HEK293 (cell line): ENCODE measurements around the gene USP21.
A peak's percentile ranks its signal among the peaks of the same experiment; 100 is the strongest.

ENCODE experiments used
- KLF17 ChIP-seq: fragments of 450-650 bp; formaldehyde crosslinking; IDR thresholded peaks from 2 replicates; pipeline ENCODE4 v1.5.1; 2016; ENCODE audit warnings: missing biosample characterization, missing genetic modification characterization
- OVOL3 ChIP-seq: fragments of 450-650 bp; formaldehyde crosslinking; IDR thresholded peaks from 2 replicates; pipeline ENCODE4 v1.5.1; 2016; ENCODE audit warnings: missing biosample characterization, missing genetic modification characterization
- PBX3 ChIP-seq: sonication (generic); formaldehyde crosslinking; IDR thresholded peaks from 2 replicates; pipeline ENCODE4 v1.8.1; 2022; ENCODE audit warnings: mild to moderate bottlenecking, moderate library complexity, missing genetic modification reagents
- TSHZ1 ChIP-seq: fragments of 450-650 bp; formaldehyde crosslinking; IDR thresholded peaks from 2 replicates; pipeline ENCODE4 v1.5.1; 2016; ENCODE audit warnings: missing biosample characterization, missing genetic modification characterization, borderline replicate concordance
- ZBTB11 ChIP-seq: fragments of 450-650 bp; formaldehyde crosslinking; conservative IDR thresholded peaks from 2 replicates; pipeline ENCODE4 v1.5.1; 2016; ENCODE audit warnings: low read depth, missing biosample characterization, missing genetic modification characterization
- ZFP37 ChIP-seq: fragments of 450-650 bp; formaldehyde crosslinking; IDR thresholded peaks from 2 replicates; pipeline ENCODE4 v1.5.1; 2016; ENCODE audit warnings: missing biosample characterization, missing genetic modification characterization
- ZNF112 ChIP-seq: fragments of 450-650 bp; formaldehyde crosslinking; IDR thresholded peaks from 2 replicates; pipeline ENCODE4 v1.5.0; 2017; ENCODE audit warnings: missing biosample characterization, missing genetic modification characterization
- ZNF132 ChIP-seq: fragments of 450-650 bp; formaldehyde crosslinking; IDR thresholded peaks from 2 replicates; pipeline ENCODE4 v1.5.1; 2017; ENCODE audit warnings: missing biosample characterization, missing genetic modification characterization, borderline replicate concordance
- ZNF214 ChIP-seq: fragments of 450-650 bp; formaldehyde crosslinking; IDR thresholded peaks from 2 replicates; pipeline ENCODE4 v1.5.1; 2017; ENCODE audit warnings: missing biosample characterization, mild to moderate bottlenecking, missing genetic modification characterization, borderline replicate concordance
- ZNF324 ChIP-seq: fragments of 450-650 bp; formaldehyde crosslinking; IDR thresholded peaks from 2 replicates; pipeline ENCODE4 v1.5.1; 2016; ENCODE audit warnings: missing biosample characterization, missing genetic modification characterization
- ZNF394 ChIP-seq: fragments of 450-650 bp; formaldehyde crosslinking; IDR thresholded peaks from 2 replicates; pipeline ENCODE4 v1.5.1; 2016; ENCODE audit warnings: missing biosample characterization, missing genetic modification characterization, mild to moderate bottlenecking, moderate library complexity, borderline replicate concordance
- ZNF449 ChIP-seq: fragments of 450-650 bp; formaldehyde crosslinking; IDR thresholded peaks from 2 replicates; pipeline ENCODE4 v1.5.1; 2017; ENCODE audit warnings: missing biosample characterization, mild to moderate bottlenecking, missing genetic modification characterization, moderate library complexity
- ZNF48 ChIP-seq: fragments of 450-650 bp; formaldehyde crosslinking; IDR thresholded peaks from 2 replicates; pipeline ENCODE4 v1.5.1; 2016; ENCODE audit warnings: missing biosample characterization, missing genetic modification characterization
- ZNF529 ChIP-seq: fragments of 450-650 bp; formaldehyde crosslinking; IDR thresholded peaks from 2 replicates; pipeline ENCODE4 v1.5.1; 2017; ENCODE audit warnings: missing genetic modification characterization, missing biosample characterization; ENCODE audit not compliant: insufficient replicate concordance
- ZNF561 ChIP-seq: fragments of 450-650 bp; IDR thresholded peaks from 2 replicates; pipeline ENCODE4 v1.5.1; 2018; ENCODE audit warnings: missing biosample characterization, missing genetic modification characterization, borderline replicate concordance
- ZNF571 ChIP-seq: fragments of 450-650 bp; formaldehyde crosslinking; IDR thresholded peaks from 2 replicates; pipeline ENCODE4 v1.5.0; 2017; ENCODE audit warnings: missing biosample characterization, missing genetic modification characterization
- ZNF585B ChIP-seq: fragments of 450-650 bp; formaldehyde crosslinking; IDR thresholded peaks from 2 replicates; pipeline ENCODE4 v1.5.1; 2016; ENCODE audit warnings: missing biosample characterization, missing genetic modification characterization
- ZNF645 ChIP-seq: fragments of 450-650 bp; formaldehyde crosslinking; IDR thresholded peaks from 2 replicates; pipeline ENCODE4; 2016; ENCODE audit warnings: missing biosample characterization, missing genetic modification characterization
- ZNF664 ChIP-seq: fragments of 450-650 bp; formaldehyde crosslinking; IDR thresholded peaks from 2 replicates; pipeline ENCODE4 v1.5.1; 2016; ENCODE audit warnings: missing biosample characterization, missing genetic modification characterization
- ZNF792 ChIP-seq: fragments of 450-650 bp; formaldehyde crosslinking; IDR thresholded peaks from 2 replicates; pipeline ENCODE4 v1.5.1; 2016; ENCODE audit warnings: missing biosample characterization, missing genetic modification characterization
- ZSCAN16 ChIP-seq: fragments of 450-650 bp; formaldehyde crosslinking; IDR thresholded peaks from 2 replicates; pipeline ENCODE4 v1.5.1; 2016; ENCODE audit warnings: missing biosample characterization, missing genetic modification characterization
- ZSCAN18 ChIP-seq: fragments of 450-650 bp; formaldehyde crosslinking; IDR thresholded peaks from 2 replicates; pipeline ENCODE4 v1.5.1; 2016; ENCODE audit warnings: missing biosample characterization, missing genetic modification characterization
- ZSCAN4 ChIP-seq: fragments of 450-650 bp; formaldehyde crosslinking; IDR thresholded peaks from 2 replicates; pipeline ENCODE4 v1.5.1; 2017; ENCODE audit warnings: missing biosample characterization, missing genetic modification characterization

The USP21 gene

GRCh38 chr1:161131523-161132409, 27.5 kb upstream of the USP21 start (continued):
- TF ChIP-seq ZNF571 (tag by site-specific recombination) (no peak), ZNF664 (no peak), ZNF112 (tag by site-specific recombination) (no peak), ZNF48 (tag by site-specific recombination) (no peak), ZFP37 (tag by site-specific recombination) (peak; percentile 76), ZNF585B (peak; percentile 7; the same call in 1 of the 2 replicates), ZSCAN4 (peak; percentile 19; the same call in 1 of the 2 replicates), ZNF214 (tag by site-specific recombination) (no peak), ZNF132 (no peak), ZNF324 (tag by site-specific recombination) (no peak; the same call in 1 of the 2 replicates), ZNF645 (peak; percentile 88; the same call in 1 of the 2 replicates), ZSCAN18 (tag by site-specific recombination) (no peak), OVOL3 (tag by site-specific recombination) (no peak), PBX3 (CRISPR knock-in tag) (no peak), ZBTB11 (no peak; the same call in 1 of the 2 replicates), ZNF449 (tag by site-specific recombination) (no peak), ZNF792 (tag by site-specific recombination) (no peak; the same call in 1 of the 2 replicates), ZNF394 (tag by site-specific recombination) (peak; percentile 18; the same call in 1 of the 2 replicates), KLF17 (tag by site-specific recombination) (peak; percentile 78), ZSCAN16 (tag by site-specific recombination) (no peak), TSHZ1 (tag by site-specific recombination) (no peak), ZNF529 (tag by site-specific recombination) (no peak), ZNF561 (tag by site-specific recombination) (no peak)
